Right renal cortex interstitium (tissue), 3 donors: Measurements from ENCODE around the gene PTMS. TPM values are rescaled to one million over a fixed set of nuclear protein-coding genes. Genes with fewer than 3 reads are reported as not detected.
"Not testable (repeated sequence)": the region's sequence is repeated elsewhere in the genome, so short reads cannot be mapped to it uniquely, and the experiment has no call there.

Source experiments
- DNase-seq, 3 donors: peaks; one replicate each; pipeline ENCODE4 v3.0.0-alpha.2; 2013; ENCODE audit warnings: low read depth in 3 of 3, low spot score in 2 of 3
- polyA plus RNA-seq, 3 donors: library from polyadenylated mRNA; unstranded; fragments of 120-200 nt; gene quantifications; one replicate each; pipeline ENCODE4 v1.2.1, GENCODE V29; 2013; ENCODE audit not compliant: insufficient read length in 3 of 3

PTMS gene
- 100 to 1,000 TPM; 498 to 577 (median 564) TPM for polyA plus RNA-seq

- peak in 1 of 3 donors; percentile 84 for DNase-seq
Observed at GRCh38 chr12:6765634-6766581, at the start of gene PTMS. PTMS (plus strand) TSS chr12:6766363; CDS start chr12:6766706, 343 bp downstream.

- DNase-seq = no peak
Observed at GRCh38 chr12:6716874-6717437, 49.2 kb upstream of the PTMS start.

- DNase-seq = no peak
Observed at GRCh38 chr12:6722863-6723262, 43.3 kb upstream of the PTMS start.

GRCh38 chr12:6723607-6724408 is 42.4 kb upstream of the PTMS start, which contains the start of gene COPS7A:
COPS7A (plus strand) TSS chr12:6724046; CDS start chr12:6724657, 611 bp downstream.
- DNase-seq = peak; percentile 90 to 94 (median 91)

- peak in 1 of 3 donors; percentile 10 for DNase-seq
Observed at GRCh38 chr12:6724409-6724797, 41.8 kb upstream of the PTMS start.

- DNase-seq = no peak
Observed at GRCh38 chr12:6725350-6725749, 40.8 kb upstream of the PTMS start.

- DNase-seq = no peak
Observed at GRCh38 chr12:6729186-6729585, 37.0 kb upstream of the PTMS start.

GRCh38 chr12:6730169-6730568 is 36.0 kb upstream of the PTMS start:
- DNase-seq = no peak

- no peak for DNase-seq
Observed at GRCh38 chr12:6734506-6735387, 31.4 kb upstream of the PTMS start.

GRCh38 chr12:6735448-6736191 is 30.5 kb upstream of the PTMS start:
- DNase-seq = peak; percentile 9 to 36 (median 12)

- DNase-seq = no peak
Observed at GRCh38 chr12:6736754-6737153, 29.4 kb upstream of the PTMS start.

GRCh38 chr12:6742080-6742479 is 24.1 kb upstream of the PTMS start:
- DNase-seq = not testable (repeated sequence)

- DNase-seq = no peak
Observed at GRCh38 chr12:6742834-6743233, 23.3 kb upstream of the PTMS start.

GRCh38 chr12:6743300-6743699 is 22.9 kb upstream of the PTMS start:
- DNase-seq = not testable (repeated sequence)

GRCh38 chr12:6745741-6746525 is 20.2 kb upstream of the PTMS start:
- no peak for DNase-seq

- no peak for DNase-seq
Observed at GRCh38 chr12:6747216-6747615, 18.9 kb upstream of the PTMS start.

- no peak for DNase-seq
Observed at GRCh38 chr12:6748761-6749160, 17.4 kb upstream of the PTMS start.

- DNase-seq = no peak
Observed at GRCh38 chr12:6750506-6750905, 15.7 kb upstream of the PTMS start.
